Measurements from ENCODE around the gene ATG2A. TPM values are rescaled to one million over a fixed set of nuclear protein-coding genes. Genes with fewer than 3 reads are reported as not detected.

Gene ATG2A
- total and polyA plus RNA-seq, 2 of the 8 experiments (the other 6 are each of a cell fraction or from before 2014, with no cell fraction given): 12.1 to 22.1 TPM

- no peak for TF ChIP-seq TAF7 (optimal IDR thresholded peaks at IDR 0.05; ENCODE audit: borderline replicate concordance, low read depth, low read length)
- no peak for TF ChIP-seq POLR2A (IDR thresholded peaks at IDR 0.05; ENCODE audit: control extremely low read depth in 1 of 2, low read depth in 2 of 2, low read length in 2 of 2)
- TF ChIP-seq RFX5 (IDR thresholded peaks at IDR 0.05; ENCODE audit: borderline replicate concordance, low read depth, low read length): no peak
Measured at GRCh38 chr11:64933935-64934681, 17.1 kb upstream of the ATG2A start (continued).
